AG10803 (cell line): ENCODE results near the gene NDST3.

Experiments used
- DNase-seq: peaks from one replicate; pipeline ENCODE4 v3.0.0; 2010; ENCODE audit warnings: low read depth
- H3K4me3 ChIP-seq: 2 replicates; pipeline ENCODE4 v1.5.1; 2011; ENCODE audit warnings: mild to moderate bottlenecking, low read length, control low read depth
- TF ChIP-seq, protein P1 (sequence below): conservative IDR thresholded peaks from 2 replicates; pipeline ENCODE4 v1.5.1; 2011; ENCODE audit warnings: mild to moderate bottlenecking, low read length, control low read depth, inconsistent platforms

NDST3 gene

DNA sequence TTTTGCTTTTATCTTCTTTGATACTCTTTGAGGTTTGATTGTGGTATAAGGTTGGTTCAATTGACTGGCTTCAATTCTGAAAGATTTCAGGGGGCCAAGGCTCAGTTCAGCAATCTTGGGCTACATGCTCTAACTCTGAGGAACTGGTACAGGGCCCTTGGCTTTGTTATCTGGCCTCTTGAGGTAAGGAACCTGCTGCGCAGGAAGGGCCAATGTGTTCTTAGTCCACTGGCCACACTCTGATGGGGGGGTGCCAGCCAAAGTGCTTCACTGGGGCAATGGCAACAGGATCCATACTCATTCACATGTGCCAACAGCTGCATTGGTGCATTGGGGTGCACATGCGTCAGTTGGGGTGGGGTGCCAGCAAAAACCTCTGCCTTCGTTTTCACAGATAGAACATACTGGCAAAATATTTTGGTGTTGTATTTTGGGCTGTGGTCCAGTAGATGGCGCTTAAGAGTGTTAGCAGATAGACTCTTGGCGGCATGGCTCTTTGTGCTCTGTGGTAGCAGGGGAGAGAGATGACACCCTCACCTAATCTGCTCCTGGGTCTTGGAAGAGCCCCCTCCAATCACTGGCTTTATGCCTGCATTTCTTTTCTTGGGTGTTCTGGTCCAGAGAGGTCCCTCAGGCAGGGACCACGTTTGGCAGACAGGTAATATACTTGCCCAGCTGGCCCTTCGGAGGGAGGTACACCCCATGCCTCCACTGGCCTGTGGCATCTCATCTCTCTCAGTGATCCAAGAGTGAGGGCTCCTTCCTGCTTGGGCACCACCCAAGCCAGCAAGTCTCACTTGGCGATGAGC is 42.9 kb downstream of the NDST3 start:
- TF ChIP-seq, protein P1, sequence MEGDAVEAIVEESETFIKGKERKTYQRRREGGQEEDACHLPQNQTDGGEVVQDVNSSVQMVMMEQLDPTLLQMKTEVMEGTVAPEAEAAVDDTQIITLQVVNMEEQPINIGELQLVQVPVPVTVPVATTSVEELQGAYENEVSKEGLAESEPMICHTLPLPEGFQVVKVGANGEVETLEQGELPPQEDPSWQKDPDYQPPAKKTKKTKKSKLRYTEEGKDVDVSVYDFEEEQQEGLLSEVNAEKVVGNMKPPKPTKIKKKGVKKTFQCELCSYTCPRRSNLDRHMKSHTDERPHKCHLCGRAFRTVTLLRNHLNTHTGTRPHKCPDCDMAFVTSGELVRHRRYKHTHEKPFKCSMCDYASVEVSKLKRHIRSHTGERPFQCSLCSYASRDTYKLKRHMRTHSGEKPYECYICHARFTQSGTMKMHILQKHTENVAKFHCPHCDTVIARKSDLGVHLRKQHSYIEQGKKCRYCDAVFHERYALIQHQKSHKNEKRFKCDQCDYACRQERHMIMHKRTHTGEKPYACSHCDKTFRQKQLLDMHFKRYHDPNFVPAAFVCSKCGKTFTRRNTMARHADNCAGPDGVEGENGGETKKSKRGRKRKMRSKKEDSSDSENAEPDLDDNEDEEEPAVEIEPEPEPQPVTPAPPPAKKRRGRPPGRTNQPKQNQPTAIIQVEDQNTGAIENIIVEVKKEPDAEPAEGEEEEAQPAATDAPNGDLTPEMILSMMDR = peak; percentile 75
- DNase-seq = peak; percentile 41
- H3K4me3 ChIP-seq = no peak overlapping the region

DNA sequence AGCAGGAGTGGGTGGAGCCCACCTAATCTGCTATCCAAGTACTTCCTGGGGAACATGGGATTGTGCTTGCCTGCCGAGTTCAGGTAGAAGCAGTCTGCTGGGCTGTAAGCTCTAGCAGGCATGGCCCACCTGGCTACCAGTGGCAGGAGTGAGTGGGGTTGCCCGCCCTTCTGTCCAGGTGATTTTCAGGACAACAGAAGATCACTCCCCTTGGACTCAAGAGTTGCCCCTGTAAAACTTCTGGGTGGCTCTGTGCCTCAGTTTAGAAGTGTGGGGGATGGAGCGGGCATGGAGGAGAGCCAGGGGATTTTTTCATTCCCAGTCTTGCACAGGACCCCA is 43.5 kb downstream of the NDST3 start:
- no peak for DNase-seq
- TF ChIP-seq, protein P1 = no peak
- no peak overlapping the region for H3K4me3 ChIP-seq

DNA sequence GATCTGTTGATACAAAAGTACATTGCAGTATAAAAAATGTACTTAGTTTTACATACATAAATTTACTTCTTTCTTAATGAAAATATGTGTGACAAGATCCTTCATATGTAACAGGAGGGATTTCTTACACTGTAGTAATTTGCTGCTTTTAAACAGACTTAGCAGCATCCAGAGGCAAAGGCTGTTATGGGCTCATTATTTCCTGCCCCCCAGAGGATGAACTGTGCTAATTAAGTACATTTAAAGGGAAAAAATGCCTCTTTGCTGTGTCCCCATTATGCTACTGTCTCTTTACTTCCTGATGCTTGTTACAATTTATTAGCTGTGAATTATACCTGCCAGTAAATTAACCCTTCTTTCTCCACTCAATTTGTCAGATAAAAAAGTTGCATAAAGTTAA is 47.1 kb downstream of the NDST3 start:
- DNase-seq = no peak
- no peak overlapping the region for H3K4me3 ChIP-seq
- TF ChIP-seq, protein P1 = no peak

DNA sequence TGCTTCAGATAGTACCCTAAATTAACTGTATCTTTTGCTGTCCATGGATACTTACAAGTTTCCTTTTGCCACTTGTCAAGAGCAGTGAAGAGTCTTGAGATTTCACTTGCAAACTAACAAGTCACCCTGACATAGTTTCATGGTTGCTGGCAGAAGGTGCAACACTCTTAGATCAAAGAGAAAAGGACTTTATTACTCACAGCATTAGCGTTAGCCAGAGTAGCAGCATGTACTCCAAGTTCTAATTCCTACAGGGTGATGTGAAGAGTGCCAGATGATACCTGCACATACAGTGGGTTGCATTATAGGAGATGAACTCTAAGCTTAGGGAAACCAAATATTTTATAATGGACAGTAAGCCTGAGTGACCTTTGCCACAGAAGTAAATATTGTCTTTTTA is 47.9 kb downstream of the NDST3 start:
- no peak for DNase-seq
- no peak overlapping the region for H3K4me3 ChIP-seq
- TF ChIP-seq, protein P1 = no peak

DNA sequence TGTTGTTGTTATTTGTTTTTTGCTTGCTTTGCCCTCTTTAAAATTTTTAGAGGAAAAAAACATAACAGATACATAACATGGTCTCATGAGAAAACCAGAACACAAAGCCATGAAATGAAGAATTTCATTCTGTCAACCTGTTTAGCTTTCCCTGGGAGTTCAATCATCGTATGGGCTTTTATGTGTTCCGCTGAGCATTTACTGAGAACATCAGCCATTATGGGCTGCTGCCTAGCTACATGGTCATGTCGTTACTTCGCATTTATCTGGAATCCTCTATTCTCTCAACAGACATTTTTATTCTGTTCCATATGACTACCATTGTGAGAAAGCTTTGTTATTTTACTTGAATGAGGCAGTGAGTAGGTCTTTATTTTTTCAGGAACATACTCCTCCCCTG is 51.4 kb downstream of the NDST3 start:
- no peak for DNase-seq
- no peak overlapping the region for H3K4me3 ChIP-seq
- TF ChIP-seq, protein P1 = no peak

DNA sequence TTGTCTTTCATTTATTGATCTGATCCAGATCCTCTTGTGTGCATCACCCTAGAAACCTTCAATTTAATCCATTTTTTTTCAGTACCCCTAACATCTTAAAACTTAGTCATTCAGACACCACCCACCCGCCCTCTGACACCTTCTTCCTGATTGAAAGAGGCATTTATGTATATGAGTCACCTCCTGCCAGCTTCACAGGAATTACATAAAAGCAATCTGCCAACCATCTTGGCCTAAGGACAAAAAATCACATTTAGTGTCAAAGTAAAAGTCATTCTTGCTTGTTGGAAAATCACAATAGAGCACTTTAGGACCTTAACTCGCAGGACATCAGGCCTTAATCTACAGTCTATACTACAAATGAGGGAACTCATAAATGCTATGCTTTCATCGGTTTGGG is 52.1 kb downstream of the NDST3 start:
- DNase-seq = peak; percentile 40
- no peak overlapping the region for H3K4me3 ChIP-seq
- TF ChIP-seq, protein P1 = no peak

DNA sequence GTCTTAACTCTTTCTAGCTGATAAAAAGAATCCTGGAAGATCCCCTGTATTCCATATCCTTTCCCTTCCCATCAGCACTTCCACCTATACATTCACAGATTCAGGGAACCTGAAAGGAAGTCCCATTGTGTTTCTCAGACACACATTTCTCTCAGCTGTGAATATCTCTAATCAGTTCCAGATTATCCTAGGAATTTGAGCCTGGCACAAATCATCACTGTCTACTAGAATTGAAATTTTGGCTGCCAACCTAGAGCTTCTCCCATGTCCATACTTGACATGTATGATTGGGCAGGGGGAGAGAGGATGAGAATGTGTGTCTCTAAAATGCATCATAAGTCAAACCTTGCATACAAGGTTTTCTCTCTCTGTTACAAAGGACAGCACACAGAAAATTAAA is 53.1 kb downstream of the NDST3 start:
- DNase-seq = peak; percentile 6
- H3K4me3 ChIP-seq = no peak overlapping the region

More for the DNA sequence above, 53.1 kb downstream of the NDST3 start:
- TF ChIP-seq, protein P1 = no peak
